Urinary bladder (tissue), 4 donors: ENCODE results near the gene IL34. TPM values are rescaled to one million over a fixed set of nuclear protein-coding genes. Genes with fewer than 3 reads are reported as not detected.

Experiments
- DNase-seq: peaks from one replicate; pipeline ENCODE4 v3.0.0-alpha.2; 2015; ENCODE audit errors: extremely low spot score
- H3K27ac ChIP-seq: one replicate; pipeline ENCODE4 v1.5.1; 2013; ENCODE audit warnings: low read depth, mild to moderate bottlenecking, moderate library complexity
- H3K36me3 ChIP-seq: one replicate; pipeline ENCODE4 v1.6.1; 2013; ENCODE audit warnings: mild to moderate bottlenecking, moderate library complexity; ENCODE audit not compliant: insufficient read depth
- H3K4me1 ChIP-seq: one replicate; pipeline ENCODE4 v1.6.1; 2013; ENCODE audit warnings: mild to moderate bottlenecking, moderate library complexity; ENCODE audit not compliant: insufficient read depth
- H3K4me3 ChIP-seq: one replicate; pipeline ENCODE4 v1.5.1; 2013; ENCODE audit warnings: low read depth, low read length
- WGBS: extraction: QIAGEN DNeasy Blood & Tissue Kit; methylation state at CpG from one replicate; pipeline ENCODE4 v1.1.7; 2013; 5-methylcytosine and 5-hydroxymethylcytosine counted together
- polyA plus RNA-seq: library from polyadenylated mRNA; stranded (reverse); fragments of 200-250 nt; gene quantifications from one replicate; pipeline ENCODE4 v1.2.3, GENCODE V29; 2013
- total RNA-seq: library from RNA; depleted of rRNA; stranded (reverse); fragments of >200 nt; gene quantifications from one replicate; pipeline ENCODE4 v1.2.3, GENCODE V29; 2014
- donor health status: healthy with polysubstance abuse.
- donor health status: healthy.

The IL34 gene
- total and polyA plus RNA-seq, 2 donors, result 2.8 to 10.6 TPM

GRCh38 chr16:70657956-70658355, 11.6 kb downstream of the IL34 start:
- Histone ChIP-seq H3K36me3 (no peaks in the 10 kb centered on the region), H3K4me3 (no peak overlapping the region), H3K27ac (no peak overlapping the region), H3K4me1 (peaks cover 1% of the 10 kb centered on the region)
- WGBS, result 77% methylated on average over 7 of the region's 7 CpGs
- DNase-seq, result no peak

DNA sequence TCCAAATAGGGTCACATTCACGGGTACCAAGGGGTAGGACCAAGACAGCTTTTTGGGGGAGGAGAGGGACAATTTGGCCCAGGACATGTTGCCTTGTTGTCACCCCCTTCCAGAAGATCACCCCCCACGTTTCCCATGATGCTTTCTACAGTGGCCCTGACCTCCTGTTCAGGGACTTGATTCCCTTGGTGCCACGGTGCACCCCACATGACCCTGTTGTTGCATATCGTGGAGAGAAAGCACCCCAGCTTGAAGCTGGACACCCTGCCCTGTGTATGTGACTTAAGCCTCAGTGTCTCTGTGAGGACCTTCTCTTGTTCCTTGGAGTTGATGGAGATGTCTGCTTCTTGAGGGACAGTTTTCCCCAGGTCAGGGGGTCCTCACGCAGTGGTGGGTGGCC, 12.6 kb downstream of the IL34 start:
- Histone ChIP-seq H3K36me3 (no peaks in the 10 kb centered on the region), H3K4me3 (no peak overlapping the region), H3K4me1 (peaks cover 1% of the 10 kb centered on the region), H3K27ac (no peak overlapping the region)
- DNase-seq, result no peak
- WGBS, result 87% methylated on average over 5 of the region's 5 CpGs

GRCh38 chr16:70659546-70659945, 13.2 kb downstream of the IL34 start:
- Histone ChIP-seq H3K36me3 (no peaks in the 10 kb centered on the region), H3K27ac (no peak overlapping the region), H3K4me3 (no peak overlapping the region), H3K4me1 (no peaks in the 10 kb centered on the region)
- 87% methylated on average over 12 of the region's 12 CpGs for WGBS
- DNase-seq, result no peak

GRCh38 chr16:70659953-70660671, 13.8 kb downstream of the IL34 start:
- no peak overlapping the region for H3K27ac ChIP-seq
- DNase-seq, result no peak
- H3K4me3 ChIP-seq, result no peak overlapping the region
- H3K36me3 ChIP-seq, result no peaks in the 10 kb centered on the region
- no peaks in the 10 kb centered on the region for H3K4me1 ChIP-seq
- 69% methylated on average over 16 of the region's 16 CpGs for WGBS

- Histone ChIP-seq H3K4me3 (no peak overlapping the region), H3K27ac (no peak overlapping the region), H3K4me1 (no peaks in the 10 kb centered on the region), H3K36me3 (no peaks in the 10 kb centered on the region)
- no peak for DNase-seq
- WGBS, result 48% methylated on average over 7 of the region's 7 CpGs
Observed at GRCh38 chr16:70660672-70661350, 14.5 kb downstream of the IL34 start.

DNA sequence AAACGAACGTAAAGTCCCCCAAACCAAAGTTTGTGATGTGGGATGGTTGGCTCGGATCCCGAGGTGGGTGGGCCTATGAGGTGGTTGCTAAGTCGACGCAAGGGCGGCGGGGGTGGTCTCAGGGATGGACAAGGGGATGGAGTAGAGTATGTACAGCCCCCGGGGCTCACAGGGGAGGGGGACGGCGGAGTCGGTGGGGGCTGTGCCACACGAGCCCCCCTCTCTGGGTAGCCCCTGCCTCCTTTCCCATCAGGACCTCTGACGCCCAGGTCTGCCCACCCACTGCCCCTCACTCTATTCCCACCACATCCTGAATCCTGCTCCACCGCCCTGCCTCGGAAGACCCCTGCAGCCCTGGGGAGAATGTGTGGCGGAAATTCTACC, 15.2 kb downstream of the IL34 start:
- WGBS, result 71% methylated on average over 17 of the region's 17 CpGs
- H3K4me1 ChIP-seq, result no peaks in the 10 kb centered on the region
- H3K36me3 ChIP-seq, result no peaks in the 10 kb centered on the region
- no peak overlapping the region for H3K4me3 ChIP-seq
- no peak overlapping the region for H3K27ac ChIP-seq
- no peak for DNase-seq

GRCh38 chr16:70661918-70662641, 15.7 kb downstream of the IL34 start:
- H3K36me3 ChIP-seq, result no peaks in the 10 kb centered on the region
- H3K27ac ChIP-seq, result no peak overlapping the region
- 62% methylated on average over 21 of the region's 21 CpGs for WGBS
- H3K4me3 ChIP-seq, result no peak overlapping the region
- DNase-seq, result no peak
- H3K4me1 ChIP-seq, result no peaks in the 10 kb centered on the region

GRCh38 chr16:70662991-70663523, 16.7 kb downstream of the IL34 start:
- Histone ChIP-seq H3K4me1 (no peaks in the 10 kb centered on the region), H3K36me3 (no peaks in the 10 kb centered on the region), H3K27ac (no peak overlapping the region), H3K4me3 (no peak overlapping the region)
- no peak for DNase-seq
- 82% methylated on average over 13 of the region's 13 CpGs for WGBS

DNA sequence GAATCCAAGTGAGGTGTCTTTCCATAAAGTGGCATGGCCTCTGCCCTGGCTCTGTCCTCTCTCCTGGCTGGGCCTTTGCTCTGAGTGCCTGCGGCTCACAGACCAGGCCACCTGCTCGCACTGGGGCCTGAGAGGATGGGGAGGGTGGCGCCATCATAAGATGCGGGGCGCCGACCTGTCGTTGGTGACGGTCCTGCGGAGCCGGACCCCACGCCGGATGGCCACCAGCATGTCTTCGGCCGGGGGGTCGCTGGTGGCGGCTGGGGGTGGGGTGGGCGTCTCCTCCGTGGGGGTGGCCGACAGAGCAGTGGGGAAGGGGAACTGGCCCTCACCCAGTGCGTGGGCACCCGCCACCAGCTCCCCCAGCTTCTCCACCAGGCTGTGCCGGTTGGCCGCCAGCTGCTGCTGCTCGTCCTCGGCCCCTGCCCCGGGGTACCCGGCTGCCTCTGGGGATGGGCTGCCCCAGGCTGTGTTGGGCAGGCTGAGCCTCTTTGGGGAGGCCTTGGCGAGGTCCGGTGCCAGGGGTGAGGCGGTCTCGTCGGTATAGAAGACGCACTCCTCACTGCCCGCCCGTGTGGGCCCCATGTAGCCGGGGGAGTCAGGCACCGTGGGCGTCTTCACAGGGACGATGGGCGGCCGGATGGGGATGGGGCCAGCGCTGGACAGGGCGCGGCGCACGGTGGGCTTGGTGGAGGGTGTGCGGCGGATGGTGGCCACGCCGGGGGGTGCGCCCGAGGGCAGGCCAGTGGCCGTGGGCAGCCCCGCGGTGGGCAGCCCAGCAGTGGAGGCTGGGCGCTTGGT, 17.4 kb downstream of the IL34 start:
- Histone ChIP-seq H3K27ac (no peak overlapping the region), H3K4me3 (no peak overlapping the region), H3K36me3 (no peaks in the 10 kb centered on the region), H3K4me1 (no peaks in the 10 kb centered on the region)
- WGBS, result 95% methylated on average over 56 of the region's 56 CpGs
- no peak for DNase-seq

GRCh38 chr16:70664325-70665112, 18.2 kb downstream of the IL34 start:
- H3K27ac ChIP-seq, result no peak overlapping the region
- H3K4me3 ChIP-seq, result no peak overlapping the region
- DNase-seq, result no peak
- 86% methylated on average over 39 of the region's 39 CpGs for WGBS
- H3K36me3 ChIP-seq, result no peaks in the 10 kb centered on the region
- H3K4me1 ChIP-seq, result no peaks in the 10 kb centered on the region

- Histone ChIP-seq H3K36me3 (no peaks in the 10 kb centered on the region), H3K27ac (no peak overlapping the region), H3K4me1 (no peaks in the 10 kb centered on the region), H3K4me3 (no peak overlapping the region)
- DNase-seq, result no peak
- 90% methylated on average over 14 of the region's 14 CpGs for WGBS
Observed at GRCh38 chr16:70665113-70665694, 18.8 kb downstream of the IL34 start.
